ENCODE data around the gene NTRK2. TPM values are rescaled to one million over a fixed set of nuclear protein-coding genes. Genes with fewer than 3 reads are reported as not detected.

Gene NTRK2
- total RNA-seq, 2 experiments from 2014 or later = 0.06 TPM; not detected in 1

DNA sequence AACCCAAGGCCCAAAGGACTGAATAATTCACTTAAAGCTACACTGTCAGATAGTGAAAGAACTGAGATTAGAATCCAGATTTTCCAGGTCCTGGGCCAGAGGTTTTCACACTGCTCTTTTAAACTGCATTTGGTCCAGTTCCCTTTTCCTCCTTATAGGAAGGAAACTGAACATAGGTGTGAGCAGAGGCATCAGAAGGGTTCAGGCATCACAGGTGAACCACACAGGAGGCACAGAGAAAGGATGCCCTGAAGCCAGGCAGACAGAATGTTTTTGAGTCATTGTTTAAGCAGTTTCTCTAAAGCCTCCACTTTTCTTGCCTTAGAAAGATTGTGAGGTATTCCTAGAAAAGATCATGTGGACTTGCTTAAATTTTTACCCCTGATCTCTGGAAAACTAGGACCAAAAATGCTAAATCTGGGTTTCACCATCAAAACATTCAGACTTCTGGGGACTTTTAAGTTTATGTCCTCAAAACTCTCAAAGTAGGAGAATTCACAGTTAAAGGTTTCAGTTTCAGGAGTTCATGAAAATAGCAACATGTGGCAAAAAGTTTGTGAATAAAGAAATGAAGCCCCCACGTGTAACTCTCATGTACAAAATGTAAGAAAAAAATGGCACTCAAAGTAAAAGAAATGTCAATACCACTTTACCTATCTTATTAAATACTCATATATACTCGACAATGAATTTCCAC lies 386.1 kb downstream of the NTRK2 start:
- H3K4me2 ChIP-seq (ENCODE audit: low read length) = no peak overlapping the region
- H3K9me3 ChIP-seq (ENCODE audit: low read length) = no peaks in the 10 kb centered on the region
- H4K20me1 ChIP-seq (ENCODE audit: insufficient read depth, low read length) = no peaks in the 10 kb centered on the region
- H3K36me3 ChIP-seq (ENCODE audit: insufficient read depth, low read length) = no peaks in the 10 kb centered on the region
- no peaks in the 10 kb centered on the region for H3K4me1 ChIP-seq (ENCODE audit: insufficient read depth, low read length, poor library complexity, severe bottlenecking)
- no peak overlapping the region for H3K27ac ChIP-seq (ENCODE audit: low read depth, low read length, poor library complexity, severe bottlenecking)
- TF ChIP-seq, protein P1, sequence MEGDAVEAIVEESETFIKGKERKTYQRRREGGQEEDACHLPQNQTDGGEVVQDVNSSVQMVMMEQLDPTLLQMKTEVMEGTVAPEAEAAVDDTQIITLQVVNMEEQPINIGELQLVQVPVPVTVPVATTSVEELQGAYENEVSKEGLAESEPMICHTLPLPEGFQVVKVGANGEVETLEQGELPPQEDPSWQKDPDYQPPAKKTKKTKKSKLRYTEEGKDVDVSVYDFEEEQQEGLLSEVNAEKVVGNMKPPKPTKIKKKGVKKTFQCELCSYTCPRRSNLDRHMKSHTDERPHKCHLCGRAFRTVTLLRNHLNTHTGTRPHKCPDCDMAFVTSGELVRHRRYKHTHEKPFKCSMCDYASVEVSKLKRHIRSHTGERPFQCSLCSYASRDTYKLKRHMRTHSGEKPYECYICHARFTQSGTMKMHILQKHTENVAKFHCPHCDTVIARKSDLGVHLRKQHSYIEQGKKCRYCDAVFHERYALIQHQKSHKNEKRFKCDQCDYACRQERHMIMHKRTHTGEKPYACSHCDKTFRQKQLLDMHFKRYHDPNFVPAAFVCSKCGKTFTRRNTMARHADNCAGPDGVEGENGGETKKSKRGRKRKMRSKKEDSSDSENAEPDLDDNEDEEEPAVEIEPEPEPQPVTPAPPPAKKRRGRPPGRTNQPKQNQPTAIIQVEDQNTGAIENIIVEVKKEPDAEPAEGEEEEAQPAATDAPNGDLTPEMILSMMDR (conservative IDR thresholded peaks at IDR 0.05; ENCODE audit: low read length) = no peak
- no peak for TF ChIP-seq EZH2phosphoT487 (IDR thresholded peaks at IDR 0.05; ENCODE audit: borderline replicate concordance, low read depth, low read length)
- ChIA-PET CTCF (ENCODE audit: unreplicated experiment) (no interaction called here), POLR2A (no interaction called here)
- DNase-seq (ENCODE audit: low spot score) = no peak
- no peaks in the 10 kb centered on the region for H3K79me2 ChIP-seq (ENCODE audit: insufficient read depth, low read depth, low read length)
- H3K9me2 ChIP-seq (ENCODE audit: insufficient read depth, low read length) = no peaks in the 10 kb centered on the region
- no peak overlapping the region for H2AFZ ChIP-seq (ENCODE audit: low read length)
- H3K4me3 ChIP-seq (ENCODE audit: low read depth, low read length, poor library complexity, severe bottlenecking) = no peak overlapping the region
- intact Hi-C loops (cut with micrococcal nuclease; ENCODE audit: unreplicated experiment) = no loop called here
- no TSS peak for BruUV-seq (replicated peaks)

DNA sequence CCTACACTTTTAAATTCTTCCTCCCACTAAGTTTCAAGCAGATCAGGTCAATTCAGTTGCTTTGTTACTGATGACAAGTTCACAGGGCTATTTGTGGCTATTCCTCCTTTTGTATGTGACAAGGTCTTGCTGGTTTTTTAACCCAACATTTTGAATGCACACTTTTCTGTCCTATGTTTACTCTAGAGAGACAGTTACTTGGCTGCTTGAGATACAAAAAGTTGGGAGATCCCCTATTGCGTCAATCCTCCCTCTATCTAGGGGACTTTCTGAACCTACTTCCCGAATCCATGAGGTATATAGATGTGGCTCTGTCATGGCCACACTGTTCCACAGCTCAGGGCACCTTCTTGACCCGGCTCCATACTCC lies 386.7 kb downstream of the NTRK2 start:
- H3K4me2 ChIP-seq (ENCODE audit: low read length) = no peak overlapping the region
- TF ChIP-seq, protein P1 (conservative IDR thresholded peaks at IDR 0.05; ENCODE audit: low read length) = no peak
- TF ChIP-seq EZH2phosphoT487 (IDR thresholded peaks at IDR 0.05; ENCODE audit: borderline replicate concordance, low read depth, low read length) = no peak
- H3K9me3 ChIP-seq (ENCODE audit: low read length) = no peaks in the 10 kb centered on the region
- H2AFZ ChIP-seq (ENCODE audit: low read length) = no peak overlapping the region
- CTCF ChIA-PET (ENCODE audit: unreplicated experiment) = no interaction called here
- H3K79me2 ChIP-seq (ENCODE audit: insufficient read depth, low read depth, low read length) = no peaks in the 10 kb centered on the region
- POLR2A ChIA-PET = no interaction called here
- no peak overlapping the region for H3K4me3 ChIP-seq (ENCODE audit: low read depth, low read length, poor library complexity, severe bottlenecking)
- BruUV-seq (replicated peaks) = no TSS peak
- H3K4me1 ChIP-seq (ENCODE audit: insufficient read depth, low read length, poor library complexity, severe bottlenecking) = no peaks in the 10 kb centered on the region
- no peaks in the 10 kb centered on the region for H3K9me2 ChIP-seq (ENCODE audit: insufficient read depth, low read length)
- no peak overlapping the region for H3K27ac ChIP-seq (ENCODE audit: low read depth, low read length, poor library complexity, severe bottlenecking)
- DNase-seq (ENCODE audit: low spot score) = no peak
- H3K36me3 ChIP-seq (ENCODE audit: insufficient read depth, low read length) = no peaks in the 10 kb centered on the region
- intact Hi-C loops (cut with micrococcal nuclease; ENCODE audit: unreplicated experiment) = no loop called here
- H4K20me1 ChIP-seq (ENCODE audit: insufficient read depth, low read length) = no peaks in the 10 kb centered on the region

DNA sequence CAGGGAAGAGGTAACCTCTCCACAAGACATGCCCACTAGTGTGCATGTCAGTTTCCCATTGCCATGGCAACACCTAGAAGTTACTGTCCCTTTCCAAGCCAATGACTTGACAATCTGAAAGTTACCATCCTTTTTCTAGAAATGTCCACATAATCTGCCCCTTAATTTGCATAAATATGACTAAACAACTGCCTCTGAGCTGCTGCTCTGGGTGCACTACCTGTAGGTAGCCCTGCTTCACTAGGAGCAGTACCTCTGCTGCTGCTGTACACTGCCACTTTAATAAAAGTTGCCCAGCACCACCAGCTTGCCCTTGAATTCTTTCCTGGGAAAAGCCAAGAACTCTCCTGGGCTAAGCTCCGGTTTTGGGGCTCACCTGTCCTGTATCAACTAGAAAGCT lies 392.4 kb downstream of the NTRK2 start:
- Histone ChIP-seq H3K9me2 (ENCODE audit: insufficient read depth, low read length) (no peaks in the 10 kb centered on the region), H3K4me2 (ENCODE audit: low read length) (no peak overlapping the region), H4K20me1 (ENCODE audit: insufficient read depth, low read length) (no peaks in the 10 kb centered on the region), H3K4me3 (ENCODE audit: low read depth, low read length, poor library complexity, severe bottlenecking) (no peak overlapping the region), H3K9me3 (ENCODE audit: low read length) (no peaks in the 10 kb centered on the region), H3K36me3 (ENCODE audit: insufficient read depth, low read length) (no peaks in the 10 kb centered on the region), H3K27ac (ENCODE audit: low read depth, low read length, poor library complexity, severe bottlenecking) (no peak overlapping the region), H3K79me2 (ENCODE audit: insufficient read depth, low read depth, low read length) (no peaks in the 10 kb centered on the region), H2AFZ (ENCODE audit: low read length) (no peak overlapping the region), H3K4me1 (ENCODE audit: insufficient read depth, low read length, poor library complexity, severe bottlenecking) (no peaks in the 10 kb centered on the region)
- POLR2A ChIA-PET = no interaction called here
- TF ChIP-seq EZH2phosphoT487 (IDR thresholded peaks at IDR 0.05; ENCODE audit: borderline replicate concordance, low read depth, low read length) = no peak
- TF ChIP-seq, protein P1 (conservative IDR thresholded peaks at IDR 0.05; ENCODE audit: low read length) = no peak
- BruUV-seq (replicated peaks) = no TSS peak
- intact Hi-C loops (cut with micrococcal nuclease; ENCODE audit: unreplicated experiment) = no loop called here
- CTCF ChIA-PET (ENCODE audit: unreplicated experiment) = no interaction called here
- DNase-seq (ENCODE audit: low spot score) = no peak

Data from OCI-LY7 (cell line).